Glutamatergic neuron (in vitro differentiated cells): ENCODE data around the gene ROMO1. TPM values are rescaled to one million over a fixed set of nuclear protein-coding genes. Genes with fewer than 3 reads are reported as not detected.

ENCODE experiments used
- DNase-seq: peaks from one replicate; pipeline ENCODE4 v3.0.0; 2022
- H3K27ac Mint-ChIP-seq: one replicate; pipeline ENCODE4 v1.8.0; 2020; ENCODE audit warnings: mild to moderate bottlenecking, mixed read lengths, inconsistent platforms; ENCODE audit not compliant: unreplicated experiment
- H3K27me3 Mint-ChIP-seq: one replicate; pipeline ENCODE4 v1.8.0; 2020; ENCODE audit warnings: mild to moderate bottlenecking, moderate library complexity, mixed read lengths, inconsistent platforms; ENCODE audit not compliant: unreplicated experiment
- H3K36me3 Mint-ChIP-seq: one replicate; pipeline ENCODE4 v1.8.0; 2020; ENCODE audit warnings: mild to moderate bottlenecking, mixed read lengths, inconsistent platforms; ENCODE audit not compliant: unreplicated experiment
- H3K4me1 Mint-ChIP-seq: one replicate; pipeline ENCODE4 v1.8.0; 2020; ENCODE audit warnings: mild to moderate bottlenecking, low read depth, mixed read lengths, inconsistent platforms; ENCODE audit not compliant: unreplicated experiment
- H3K4me3 Mint-ChIP-seq: one replicate; pipeline ENCODE4 v1.8.0; 2020; ENCODE audit warnings: mild to moderate bottlenecking, mixed read lengths, inconsistent platforms; ENCODE audit not compliant: unreplicated experiment
- H3K9me3 Mint-ChIP-seq: one replicate; pipeline ENCODE4 v1.8.0; 2020; ENCODE audit warnings: mild to moderate bottlenecking, moderate library complexity, mixed read lengths, inconsistent platforms; ENCODE audit not compliant: unreplicated experiment
- total RNA-seq: library from RNA; stranded (reverse); fragmentation: NEBNext Ultra II Directional; extraction: Animal tissue kit (Norgen Biotek cat#: 25700); gene quantifications from one replicate; pipeline ENCODE4 v1.2.1, GENCODE V29; 2021; ENCODE audit not compliant: unreplicated experiment
- TF ChIP-seq, protein P1 (sequence below): fragments of 200-600 bp; sonication (generic); IDR thresholded peaks from one replicate; pipeline ENCODE4 v1.5.0; 2021; ENCODE audit not compliant: partially characterized antibody, unreplicated experiment

ROMO1 gene
- total RNA-seq, 1 donor from 2014 or later, result 103 TPM

GRCh38 chr20:35726842-35727711 is 27.9 kb downstream of the ROMO1 start:
- no peak overlapping the region for H3K27ac Mint-ChIP-seq
- TF ChIP-seq, protein P1, sequence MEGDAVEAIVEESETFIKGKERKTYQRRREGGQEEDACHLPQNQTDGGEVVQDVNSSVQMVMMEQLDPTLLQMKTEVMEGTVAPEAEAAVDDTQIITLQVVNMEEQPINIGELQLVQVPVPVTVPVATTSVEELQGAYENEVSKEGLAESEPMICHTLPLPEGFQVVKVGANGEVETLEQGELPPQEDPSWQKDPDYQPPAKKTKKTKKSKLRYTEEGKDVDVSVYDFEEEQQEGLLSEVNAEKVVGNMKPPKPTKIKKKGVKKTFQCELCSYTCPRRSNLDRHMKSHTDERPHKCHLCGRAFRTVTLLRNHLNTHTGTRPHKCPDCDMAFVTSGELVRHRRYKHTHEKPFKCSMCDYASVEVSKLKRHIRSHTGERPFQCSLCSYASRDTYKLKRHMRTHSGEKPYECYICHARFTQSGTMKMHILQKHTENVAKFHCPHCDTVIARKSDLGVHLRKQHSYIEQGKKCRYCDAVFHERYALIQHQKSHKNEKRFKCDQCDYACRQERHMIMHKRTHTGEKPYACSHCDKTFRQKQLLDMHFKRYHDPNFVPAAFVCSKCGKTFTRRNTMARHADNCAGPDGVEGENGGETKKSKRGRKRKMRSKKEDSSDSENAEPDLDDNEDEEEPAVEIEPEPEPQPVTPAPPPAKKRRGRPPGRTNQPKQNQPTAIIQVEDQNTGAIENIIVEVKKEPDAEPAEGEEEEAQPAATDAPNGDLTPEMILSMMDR, result no peak

DNA sequence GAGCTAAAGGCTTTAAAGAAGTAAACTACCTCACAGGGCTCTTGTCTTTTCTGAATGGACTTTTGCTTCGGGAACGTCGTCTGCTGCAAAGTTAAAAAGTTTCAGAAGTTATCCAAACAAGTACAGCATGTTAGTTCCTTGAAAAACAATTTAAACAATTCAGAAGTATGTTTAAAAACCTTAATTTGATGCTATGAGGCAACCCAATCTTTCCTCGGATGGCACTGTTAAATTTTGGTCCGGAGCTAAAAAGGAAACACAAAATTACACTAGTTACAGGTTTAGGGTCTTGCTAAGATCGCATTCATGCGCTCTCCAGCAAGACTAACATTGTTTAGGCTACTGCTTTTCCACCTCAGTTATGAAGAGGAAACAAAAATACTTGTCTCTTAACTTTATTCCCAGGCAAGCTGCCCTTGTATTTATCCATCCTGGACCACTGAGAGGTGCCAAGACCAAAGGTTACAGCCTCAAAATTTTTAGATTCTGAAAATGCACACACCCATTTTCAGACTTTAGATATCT is 30.1 kb downstream of the ROMO1 start:
- H3K27ac Mint-ChIP-seq, result no peak overlapping the region
- no peaks in the 10 kb centered on the region for H3K36me3 Mint-ChIP-seq
- H3K27me3 Mint-ChIP-seq, result peaks cover 2% of the 10 kb centered on the region
- TF ChIP-seq, protein P1, result no peak
- peaks cover 1% of the 10 kb centered on the region for H3K4me1 Mint-ChIP-seq
- H3K4me3 Mint-ChIP-seq, result no peak overlapping the region
- H3K9me3 Mint-ChIP-seq, result peaks cover 1% of the 10 kb centered on the region
- DNase-seq, result no peak

More at GRCh38 chr20:35726842-35727711, 27.9 kb downstream of the ROMO1 start:
- H3K4me3 Mint-ChIP-seq, result no peak overlapping the region
- no peaks in the 10 kb centered on the region for H3K36me3 Mint-ChIP-seq
- DNase-seq, result no peak
- H3K4me1 Mint-ChIP-seq, result no peaks in the 10 kb centered on the region
- H3K9me3 Mint-ChIP-seq, result peaks cover 1% of the 10 kb centered on the region
- H3K27me3 Mint-ChIP-seq, result peaks cover 2% of the 10 kb centered on the region

- H3K4me3 Mint-ChIP-seq, result no peak overlapping the region
- TF ChIP-seq, protein P1, result no peak
- no peak overlapping the region for H3K27ac Mint-ChIP-seq
- H3K36me3 Mint-ChIP-seq, result no peaks in the 10 kb centered on the region
- H3K27me3 Mint-ChIP-seq, result peaks cover 2% of the 10 kb centered on the region
- H3K4me1 Mint-ChIP-seq, result peaks cover 3% of the 10 kb centered on the region
- peaks cover 1% of the 10 kb centered on the region for H3K9me3 Mint-ChIP-seq
- no peak for DNase-seq
Measured at GRCh38 chr20:35729836-35730582, 30.8 kb downstream of the ROMO1 start.

DNA sequence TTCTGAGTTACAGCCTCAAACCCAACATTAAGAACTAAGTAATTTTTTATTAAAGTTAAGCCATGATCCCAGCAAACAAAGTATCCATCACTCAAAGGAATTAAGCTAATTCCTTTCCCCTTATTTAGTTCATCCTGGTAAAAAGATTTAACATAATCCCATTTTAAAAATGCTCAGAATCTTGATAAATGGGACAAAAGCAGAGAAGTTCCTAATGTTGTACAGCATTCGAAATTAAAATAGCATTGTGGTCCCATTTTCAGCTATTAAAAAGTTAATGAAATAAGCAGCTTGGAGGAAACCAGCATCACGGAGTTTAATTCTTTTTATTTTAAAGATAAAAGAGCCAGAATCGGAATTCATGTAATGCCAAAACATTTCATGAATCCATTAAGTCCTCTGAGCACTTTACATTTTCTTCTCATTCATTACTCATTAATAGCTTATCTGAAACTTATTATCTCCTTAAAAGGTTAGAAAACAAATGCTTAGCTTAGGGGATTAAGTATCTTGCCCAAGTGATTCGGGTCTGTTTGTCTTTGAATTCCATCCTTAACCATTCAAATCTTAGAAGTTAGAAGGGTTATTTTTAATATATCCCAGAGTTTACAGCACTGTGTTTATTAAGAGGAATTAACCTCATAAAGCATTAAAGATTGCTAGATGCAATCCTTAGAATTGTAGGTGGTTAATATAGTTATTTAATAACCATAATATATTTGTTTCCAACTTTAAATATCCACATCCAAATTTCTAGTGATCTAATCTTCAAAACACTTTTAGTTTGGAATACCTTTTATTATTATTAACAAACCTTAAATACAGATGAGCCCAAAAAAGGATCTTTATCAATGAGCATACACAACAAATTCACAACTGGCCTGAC is 31.6 kb downstream of the ROMO1 start:
- no peak overlapping the region for H3K27ac Mint-ChIP-seq
- H3K36me3 Mint-ChIP-seq, result no peaks in the 10 kb centered on the region
- peaks cover 1% of the 10 kb centered on the region for H3K9me3 Mint-ChIP-seq
- TF ChIP-seq, protein P1, result no peak
- no peaks in the 10 kb centered on the region for H3K27me3 Mint-ChIP-seq
- no peak overlapping the region for H3K4me3 Mint-ChIP-seq
- no peak for DNase-seq
- peaks cover 3% of the 10 kb centered on the region for H3K4me1 Mint-ChIP-seq
